ENCODE measurements around the gene PMEL.

DNA sequence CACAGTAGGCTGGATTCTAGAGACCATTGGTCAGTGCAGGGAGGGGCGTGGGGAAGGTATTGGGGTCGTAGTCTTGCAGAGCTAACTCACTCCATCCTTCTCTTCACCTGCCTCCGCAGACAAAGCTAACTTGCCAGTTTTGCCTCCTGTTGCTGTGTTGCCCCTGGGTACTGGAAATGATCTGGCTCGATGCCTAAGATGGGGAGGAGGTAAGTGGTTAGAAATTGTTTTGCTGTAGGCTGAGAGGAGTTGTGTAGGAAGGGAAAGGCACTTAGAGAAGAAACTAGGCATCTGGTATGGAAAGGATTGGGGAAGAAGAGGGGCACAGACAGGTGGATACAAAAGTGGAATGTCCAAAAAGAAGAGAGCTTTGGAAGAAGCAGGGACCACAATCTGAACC, 23.8 kb downstream of the PMEL start:
- no peak for TF ChIP-seq POLR2A (IDR thresholded peaks at IDR 0.05)
- TF ChIP-seq, protein P1, sequence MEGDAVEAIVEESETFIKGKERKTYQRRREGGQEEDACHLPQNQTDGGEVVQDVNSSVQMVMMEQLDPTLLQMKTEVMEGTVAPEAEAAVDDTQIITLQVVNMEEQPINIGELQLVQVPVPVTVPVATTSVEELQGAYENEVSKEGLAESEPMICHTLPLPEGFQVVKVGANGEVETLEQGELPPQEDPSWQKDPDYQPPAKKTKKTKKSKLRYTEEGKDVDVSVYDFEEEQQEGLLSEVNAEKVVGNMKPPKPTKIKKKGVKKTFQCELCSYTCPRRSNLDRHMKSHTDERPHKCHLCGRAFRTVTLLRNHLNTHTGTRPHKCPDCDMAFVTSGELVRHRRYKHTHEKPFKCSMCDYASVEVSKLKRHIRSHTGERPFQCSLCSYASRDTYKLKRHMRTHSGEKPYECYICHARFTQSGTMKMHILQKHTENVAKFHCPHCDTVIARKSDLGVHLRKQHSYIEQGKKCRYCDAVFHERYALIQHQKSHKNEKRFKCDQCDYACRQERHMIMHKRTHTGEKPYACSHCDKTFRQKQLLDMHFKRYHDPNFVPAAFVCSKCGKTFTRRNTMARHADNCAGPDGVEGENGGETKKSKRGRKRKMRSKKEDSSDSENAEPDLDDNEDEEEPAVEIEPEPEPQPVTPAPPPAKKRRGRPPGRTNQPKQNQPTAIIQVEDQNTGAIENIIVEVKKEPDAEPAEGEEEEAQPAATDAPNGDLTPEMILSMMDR (IDR thresholded peaks at IDR 0.05) = no peak

All from thyroid gland (tissue), 4 donors.